ENCODE results near the gene BMPER. TPM values are rescaled to one million over a fixed set of nuclear protein-coding genes. Genes with fewer than 3 reads are reported as not detected.

The BMPER gene
- total RNA-seq, 1 experiment from 2014 or later = not detected

DNA sequence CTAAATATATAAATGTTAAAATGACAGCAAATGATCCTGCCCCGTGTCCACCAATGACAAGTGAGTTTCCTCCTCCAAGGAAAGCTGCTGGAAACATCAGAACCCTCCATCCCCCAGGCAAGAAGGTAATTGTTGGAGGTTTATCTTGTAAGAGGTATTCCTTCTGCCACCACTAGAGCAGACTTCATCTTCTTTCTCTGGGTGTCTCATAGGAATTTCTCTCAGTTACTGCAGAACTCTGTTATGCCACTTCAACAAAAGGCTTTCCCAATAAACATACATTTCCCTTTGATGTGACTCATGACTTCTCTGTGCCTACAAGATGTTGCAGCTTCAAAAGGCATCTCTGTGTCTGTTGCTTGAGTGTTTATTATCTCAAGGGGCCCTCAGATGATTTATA, 279.1 kb downstream of the BMPER start:
- no peaks in the 10 kb centered on the region for H3K27me3 ChIP-seq (replicated peaks; ENCODE audit: control insufficient read depth, insufficient read depth, low read length)
- intact Hi-C loops (cut with micrococcal nuclease; ENCODE audit: unreplicated experiment) = no loop called here
- Mint-ChIP-seq H3K9me3 (ENCODE audit: unreplicated experiment) (no peaks in the 10 kb centered on the region), H3K27ac (ENCODE audit: unreplicated experiment) (no peak overlapping the region), H3K27me3 (ENCODE audit: insufficient read depth, unreplicated experiment) (no peaks in the 10 kb centered on the region), H3K36me3 (ENCODE audit: insufficient read depth, unreplicated experiment) (no peaks in the 10 kb centered on the region), H3K4me3 (ENCODE audit: unreplicated experiment) (no peak overlapping the region), H3K4me1 (ENCODE audit: low read depth, unreplicated experiment) (no peaks in the 10 kb centered on the region)
- TF ChIP-seq, protein P1, sequence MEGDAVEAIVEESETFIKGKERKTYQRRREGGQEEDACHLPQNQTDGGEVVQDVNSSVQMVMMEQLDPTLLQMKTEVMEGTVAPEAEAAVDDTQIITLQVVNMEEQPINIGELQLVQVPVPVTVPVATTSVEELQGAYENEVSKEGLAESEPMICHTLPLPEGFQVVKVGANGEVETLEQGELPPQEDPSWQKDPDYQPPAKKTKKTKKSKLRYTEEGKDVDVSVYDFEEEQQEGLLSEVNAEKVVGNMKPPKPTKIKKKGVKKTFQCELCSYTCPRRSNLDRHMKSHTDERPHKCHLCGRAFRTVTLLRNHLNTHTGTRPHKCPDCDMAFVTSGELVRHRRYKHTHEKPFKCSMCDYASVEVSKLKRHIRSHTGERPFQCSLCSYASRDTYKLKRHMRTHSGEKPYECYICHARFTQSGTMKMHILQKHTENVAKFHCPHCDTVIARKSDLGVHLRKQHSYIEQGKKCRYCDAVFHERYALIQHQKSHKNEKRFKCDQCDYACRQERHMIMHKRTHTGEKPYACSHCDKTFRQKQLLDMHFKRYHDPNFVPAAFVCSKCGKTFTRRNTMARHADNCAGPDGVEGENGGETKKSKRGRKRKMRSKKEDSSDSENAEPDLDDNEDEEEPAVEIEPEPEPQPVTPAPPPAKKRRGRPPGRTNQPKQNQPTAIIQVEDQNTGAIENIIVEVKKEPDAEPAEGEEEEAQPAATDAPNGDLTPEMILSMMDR (IDR thresholded peaks at IDR 0.05; ENCODE audit: insufficient read depth in 1 of 2, low read depth in 1 of 2, low read length in 1 of 2, severe bottlenecking in 1 of 2, unreplicated experiment in 1 of 2) = no peak
- CTCF ChIA-PET = no interaction called here
- H3K4me1 ChIP-seq = no peaks in the 10 kb centered on the region
- H3K4me3 ChIP-seq (ENCODE audit: low read depth, low read length) = no peak overlapping the region
- BruUV-seq (replicated peaks) = no TSS peak
- no peaks in the 10 kb centered on the region for H3K36me3 ChIP-seq (ENCODE audit: control insufficient read depth, insufficient read depth, low read length)
- DNase-seq = no peak
- no peaks in the 10 kb centered on the region for H3K9me3 ChIP-seq
- POLR2A ChIA-PET = no interaction called here

DNA sequence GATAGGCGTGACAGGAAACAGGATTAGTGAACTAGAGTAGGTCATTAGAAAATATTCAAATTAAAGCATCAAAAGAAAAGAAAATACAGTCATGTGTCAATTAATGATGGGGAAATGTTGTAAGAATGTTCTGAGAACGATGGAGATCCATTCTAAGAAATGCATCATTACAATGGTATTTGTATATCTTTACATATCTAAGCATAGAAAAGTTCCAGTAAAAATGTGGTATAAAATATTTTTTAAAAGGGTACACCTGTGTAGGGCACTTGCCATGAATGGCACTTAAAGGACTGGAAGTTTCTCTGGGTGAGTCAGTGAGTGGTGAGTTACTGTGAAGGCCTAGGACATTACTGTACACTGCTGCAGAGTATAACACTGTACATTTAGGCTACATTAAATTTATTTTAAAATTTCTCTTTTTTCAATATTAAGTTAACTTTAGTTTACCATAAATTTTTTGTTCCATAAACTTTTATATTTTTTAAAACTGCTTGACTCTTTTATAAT, 282.5 kb downstream of the BMPER start:
- Histone ChIP-seq H3K27me3 (replicated peaks; ENCODE audit: control insufficient read depth, insufficient read depth, low read length) (no peaks in the 10 kb centered on the region), H3K4me3 (ENCODE audit: low read depth, low read length) (no peak overlapping the region), H3K36me3 (ENCODE audit: control insufficient read depth, insufficient read depth, low read length) (no peaks in the 10 kb centered on the region), H3K9me3 (no peaks in the 10 kb centered on the region), H3K4me1 (no peaks in the 10 kb centered on the region)
- no peak overlapping the region for H3K27ac Mint-ChIP-seq (ENCODE audit: unreplicated experiment)
- no peaks in the 10 kb centered on the region for H3K27me3 Mint-ChIP-seq (ENCODE audit: insufficient read depth, unreplicated experiment)
- CTCF ChIA-PET = no interaction called here
- no peaks in the 10 kb centered on the region for H3K4me1 Mint-ChIP-seq (ENCODE audit: low read depth, unreplicated experiment)
- H3K9me3 Mint-ChIP-seq (ENCODE audit: unreplicated experiment) = no peaks in the 10 kb centered on the region
- H3K36me3 Mint-ChIP-seq (ENCODE audit: insufficient read depth, unreplicated experiment) = no peaks in the 10 kb centered on the region
- no peak overlapping the region for H3K4me3 Mint-ChIP-seq (ENCODE audit: unreplicated experiment)
- POLR2A ChIA-PET = no interaction called here
- intact Hi-C loops (cut with micrococcal nuclease; ENCODE audit: unreplicated experiment) = no loop called here
- TF ChIP-seq, protein P1 (IDR thresholded peaks at IDR 0.05; ENCODE audit: insufficient read depth in 1 of 2, low read depth in 1 of 2, low read length in 1 of 2, severe bottlenecking in 1 of 2, unreplicated experiment in 1 of 2) = no peak
- BruUV-seq (replicated peaks) = no TSS peak
- DNase-seq = no peak

DNA sequence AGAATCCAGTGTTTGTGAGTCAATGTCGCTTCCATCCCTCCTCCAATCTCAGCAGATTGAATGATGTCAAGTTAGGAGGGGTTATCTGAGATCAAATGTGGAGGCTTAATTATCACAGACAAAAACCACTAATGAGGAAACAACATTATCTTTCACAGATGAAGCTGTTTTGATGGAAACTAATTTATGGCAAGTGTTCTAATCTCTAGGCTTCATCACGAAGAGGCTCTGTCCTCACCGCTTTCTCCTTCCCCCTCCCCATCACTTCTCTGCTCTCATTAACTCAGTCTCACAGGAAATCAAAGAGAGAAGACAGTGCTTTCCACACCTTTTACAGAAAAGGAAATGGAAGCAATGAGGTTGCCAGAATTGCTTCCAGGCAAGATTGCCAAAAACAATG, 283.7 kb downstream of the BMPER start:
- Mint-ChIP-seq H3K27me3 (ENCODE audit: insufficient read depth, unreplicated experiment) (no peaks in the 10 kb centered on the region), H3K4me3 (ENCODE audit: unreplicated experiment) (no peak overlapping the region), H3K27ac (ENCODE audit: unreplicated experiment) (peak overlapping the region; percentile 12), H3K36me3 (ENCODE audit: insufficient read depth, unreplicated experiment) (no peaks in the 10 kb centered on the region), H3K4me1 (ENCODE audit: low read depth, unreplicated experiment) (no peaks in the 10 kb centered on the region), H3K9me3 (ENCODE audit: unreplicated experiment) (no peaks in the 10 kb centered on the region)
- no peaks in the 10 kb centered on the region for H3K4me1 ChIP-seq
- no peaks in the 10 kb centered on the region for H3K27me3 ChIP-seq (replicated peaks; ENCODE audit: control insufficient read depth, insufficient read depth, low read length)
- no TSS peak for BruUV-seq (replicated peaks)
- intact Hi-C loops (cut with micrococcal nuclease; ENCODE audit: unreplicated experiment) = no loop called here
- H3K4me3 ChIP-seq (ENCODE audit: low read depth, low read length) = no peak overlapping the region
- DNase-seq = no peak
- no peaks in the 10 kb centered on the region for H3K9me3 ChIP-seq
- ChIA-PET CTCF (no interaction called here), POLR2A (no interaction called here)
- TF ChIP-seq, protein P1 (IDR thresholded peaks at IDR 0.05; ENCODE audit: insufficient read depth in 1 of 2, low read depth in 1 of 2, low read length in 1 of 2, severe bottlenecking in 1 of 2, unreplicated experiment in 1 of 2) = no peak
- H3K36me3 ChIP-seq (ENCODE audit: control insufficient read depth, insufficient read depth, low read length) = no peaks in the 10 kb centered on the region
